IMR-90 (cell line): ENCODE measurements around the gene PITPNM3.

ENCODE experiments used
- MAFK ChIP-seq: IDR thresholded peaks from 2 replicates; pipeline ENCODE4 v1.6.1; 2012; ENCODE audit warnings: low read depth, low read length, improper control_type of control experiment
- POLR2A ChIP-seq: IDR thresholded peaks from 2 replicates; pipeline ENCODE4 v1.6.1; 2012; ENCODE audit warnings: mild to moderate bottlenecking, low read depth, low read length
- RAD21 ChIP-seq: IDR thresholded peaks from 2 replicates; pipeline ENCODE4 v1.6.1; 2012; ENCODE audit warnings: low read length, improper control_type of control experiment
- TF ChIP-seq, protein P1 (sequence below): conservative IDR thresholded peaks from 2 replicates; pipeline ENCODE4 v1.5.1; 2012; ENCODE audit warnings: mild to moderate bottlenecking, low read depth, low read length, improper control_type of control experiment

- no peak for TF ChIP-seq MAFK
- TF ChIP-seq, protein P1, sequence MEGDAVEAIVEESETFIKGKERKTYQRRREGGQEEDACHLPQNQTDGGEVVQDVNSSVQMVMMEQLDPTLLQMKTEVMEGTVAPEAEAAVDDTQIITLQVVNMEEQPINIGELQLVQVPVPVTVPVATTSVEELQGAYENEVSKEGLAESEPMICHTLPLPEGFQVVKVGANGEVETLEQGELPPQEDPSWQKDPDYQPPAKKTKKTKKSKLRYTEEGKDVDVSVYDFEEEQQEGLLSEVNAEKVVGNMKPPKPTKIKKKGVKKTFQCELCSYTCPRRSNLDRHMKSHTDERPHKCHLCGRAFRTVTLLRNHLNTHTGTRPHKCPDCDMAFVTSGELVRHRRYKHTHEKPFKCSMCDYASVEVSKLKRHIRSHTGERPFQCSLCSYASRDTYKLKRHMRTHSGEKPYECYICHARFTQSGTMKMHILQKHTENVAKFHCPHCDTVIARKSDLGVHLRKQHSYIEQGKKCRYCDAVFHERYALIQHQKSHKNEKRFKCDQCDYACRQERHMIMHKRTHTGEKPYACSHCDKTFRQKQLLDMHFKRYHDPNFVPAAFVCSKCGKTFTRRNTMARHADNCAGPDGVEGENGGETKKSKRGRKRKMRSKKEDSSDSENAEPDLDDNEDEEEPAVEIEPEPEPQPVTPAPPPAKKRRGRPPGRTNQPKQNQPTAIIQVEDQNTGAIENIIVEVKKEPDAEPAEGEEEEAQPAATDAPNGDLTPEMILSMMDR, result no peak
- TF ChIP-seq POLR2A, result no peak
- no peak for TF ChIP-seq RAD21
These were observed 109.7 kb downstream of the PITPNM3 start for GRCh38 chr17:6446516-6447100.
